Activated CD4-positive, CD25-positive, alpha-beta regulatory T cell treated with anti-CD3 and anti-CD28 coated beads, Interleukin-2, amount 50 U/mL, for 72 hours (primary cell): ENCODE results near the gene GNG7.
"Not testable (repeated sequence)": the region's sequence is repeated elsewhere in the genome, so short reads cannot be mapped to it uniquely, and the experiment has no call there.

ENCODE experiments used
- DNase-seq: peaks from one replicate; pipeline ENCODE4 v3.0.0; 2021

Gene GNG7

DNA sequence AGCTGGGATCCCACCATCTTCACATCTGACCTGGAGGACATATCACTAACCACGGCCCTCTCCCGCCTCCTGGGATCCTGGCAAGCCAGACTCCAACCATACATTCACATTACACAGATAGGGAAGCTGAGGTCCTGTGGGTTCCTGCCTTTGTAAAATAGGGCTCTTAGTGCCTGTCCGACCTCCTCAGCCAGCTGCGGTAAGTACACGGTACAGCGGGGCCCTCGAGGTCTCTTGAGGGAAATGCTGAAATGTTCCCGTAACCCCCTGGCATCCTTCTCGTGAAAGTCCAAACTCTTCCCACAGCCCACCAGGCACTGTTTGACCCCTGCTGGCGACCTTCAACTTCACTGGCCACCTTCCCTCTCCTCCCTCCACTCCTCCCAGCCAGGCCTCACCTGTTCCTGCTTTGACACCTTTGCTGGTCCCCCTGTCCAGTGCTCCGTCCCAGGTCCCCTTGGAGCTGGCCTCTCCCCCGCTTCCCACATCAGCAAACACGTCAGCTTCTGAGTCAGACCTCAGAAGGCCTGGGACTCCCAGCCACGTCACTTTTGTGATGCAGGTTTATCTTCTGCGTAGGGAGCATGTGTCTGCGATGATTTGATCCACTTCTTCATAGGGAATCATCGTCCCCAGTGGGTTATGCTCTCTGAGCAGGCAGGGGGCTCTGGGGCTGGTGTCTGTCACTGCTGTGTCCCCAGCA lies 8.8 kb upstream of the GNG7 start:
- no peak for DNase-seq

DNA sequence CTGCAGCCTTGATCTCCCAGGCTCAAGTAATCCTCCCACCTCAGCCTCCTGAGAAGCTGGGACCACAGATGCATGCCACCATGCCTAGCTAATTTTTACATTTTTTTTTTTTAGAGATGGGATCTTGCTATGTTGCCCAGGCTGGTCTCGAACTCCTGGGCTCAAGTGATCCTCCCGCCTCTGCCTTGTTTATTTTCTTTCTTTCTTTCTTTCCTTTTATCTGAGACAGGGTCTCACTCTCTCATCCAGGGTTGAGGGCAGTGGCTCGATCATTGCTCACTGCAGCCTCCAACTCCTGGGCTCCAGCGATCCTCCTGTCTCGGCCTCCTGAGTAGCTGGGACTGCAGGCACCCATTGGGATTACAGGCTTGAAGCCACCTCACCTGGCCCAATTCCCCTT lies 3.8 kb upstream of the GNG7 start:
- DNase-seq = no peak

DNA sequence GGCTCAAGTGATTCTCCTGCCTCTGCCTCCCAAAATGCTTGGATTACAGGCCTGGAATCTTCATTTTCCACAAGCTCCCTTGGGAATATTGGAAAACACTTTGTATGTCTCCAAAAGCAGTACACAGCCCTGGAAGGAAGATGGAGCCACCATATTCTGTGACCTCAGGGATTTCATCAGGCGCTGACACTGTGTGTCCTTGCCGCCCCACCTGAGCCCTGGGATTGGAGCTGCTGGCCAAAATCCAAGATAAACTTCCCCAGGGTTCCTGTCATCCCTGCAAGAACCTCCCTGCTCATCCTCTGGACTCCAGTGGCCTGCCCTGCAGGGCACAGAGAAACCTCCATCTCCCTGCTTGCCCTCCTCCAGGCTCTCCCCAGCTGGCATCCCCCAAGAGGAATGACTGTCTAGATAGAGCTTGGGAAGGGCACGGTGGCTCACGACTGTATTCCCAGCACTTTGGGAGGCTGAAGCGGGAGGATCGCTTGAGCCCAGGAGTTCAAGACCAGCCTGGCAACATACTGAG lies 1.3 kb upstream of the GNG7 start:
- DNase-seq = no peak

DNA sequence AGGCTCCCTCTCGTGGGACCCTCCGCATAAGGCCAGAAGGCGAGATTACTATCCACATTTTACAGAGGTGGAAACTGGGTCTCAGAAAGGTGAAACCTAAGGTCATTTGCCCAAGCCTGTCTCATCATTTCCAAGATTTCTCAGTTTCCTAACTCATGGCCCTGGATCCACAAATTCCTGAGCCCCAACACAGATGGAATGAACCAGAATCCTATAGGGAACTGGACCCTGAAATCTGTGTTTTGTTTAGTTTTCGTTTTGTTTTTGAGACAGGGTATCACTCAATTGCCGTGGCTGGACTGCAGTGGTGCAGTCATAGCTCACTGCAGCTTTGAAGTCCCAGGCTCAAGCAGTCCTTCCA lies 563 bp upstream of the GNG7 start:
- no peak for DNase-seq

DNA sequence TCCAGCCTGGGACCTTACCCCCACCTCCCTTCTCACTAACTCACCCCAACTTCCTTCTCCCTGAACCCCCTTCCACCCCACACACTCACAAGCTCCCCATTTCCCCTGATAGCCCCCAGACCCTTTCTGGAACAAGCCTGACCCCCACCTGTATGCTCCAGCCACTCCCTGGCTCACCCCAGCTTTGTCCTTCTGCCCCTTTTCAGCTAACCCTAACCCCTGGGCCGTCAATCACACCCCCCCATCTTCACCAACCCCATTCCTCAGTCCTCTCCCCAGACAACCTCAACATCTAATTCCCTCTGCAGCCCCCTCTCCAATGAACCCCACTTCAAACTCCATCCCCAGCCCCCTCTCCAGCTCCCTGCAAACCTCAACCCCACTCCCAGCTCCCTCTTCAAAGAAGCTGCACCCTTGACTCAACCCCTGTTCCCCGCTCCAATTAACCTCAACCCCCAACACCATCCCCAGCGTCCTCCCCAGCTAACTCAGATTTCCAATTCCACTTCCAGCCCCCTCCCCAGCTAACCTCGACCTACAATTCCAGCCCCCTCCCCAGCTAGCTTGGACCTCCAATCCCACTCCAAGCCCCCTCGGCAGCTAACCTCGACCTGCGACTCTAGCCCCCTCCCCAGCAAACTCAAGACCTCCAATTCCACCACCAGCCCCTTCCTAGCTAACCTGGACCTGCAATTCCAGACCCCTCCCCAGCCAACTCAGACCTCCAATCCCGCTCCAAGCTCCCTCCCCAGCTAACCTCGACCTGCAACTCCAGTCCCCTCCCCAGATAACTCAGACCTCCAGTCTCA lies 929 bp downstream of the GNG7 start:
- DNase-seq = no peak

DNA sequence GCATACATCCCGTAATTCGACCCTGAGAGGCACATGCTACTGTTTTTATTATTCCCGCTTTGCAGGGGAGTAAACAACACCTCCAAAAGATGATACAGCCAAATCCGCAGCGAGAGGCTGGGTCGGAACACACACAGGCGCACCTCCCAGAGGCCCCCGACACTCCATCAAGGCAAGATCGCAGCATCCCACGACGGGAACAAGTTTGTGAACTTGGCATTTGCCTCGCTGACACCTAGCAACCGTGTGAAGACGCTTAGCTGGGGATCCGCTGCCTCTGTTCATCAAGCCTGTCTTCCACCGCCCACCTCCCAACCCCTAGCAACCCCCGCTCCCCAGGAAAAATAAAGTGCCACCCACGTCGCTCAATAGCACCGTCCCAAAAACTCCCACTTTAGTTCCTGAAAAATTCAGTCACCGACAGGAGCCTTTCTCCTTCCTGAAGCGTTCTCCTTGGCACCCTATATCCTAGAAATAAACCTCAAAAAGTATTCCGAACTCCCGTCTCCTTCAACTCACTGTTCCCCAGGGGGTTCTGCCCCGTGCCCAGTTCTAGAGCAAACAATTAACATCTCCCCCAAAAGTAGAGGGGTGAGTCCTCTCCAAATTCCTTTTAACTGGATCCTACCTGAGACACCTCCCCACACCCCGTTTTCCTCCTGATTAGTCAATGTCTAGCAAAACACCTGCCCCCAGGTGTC lies 1.7 kb downstream of the GNG7 start:
- DNase-seq = no peak

DNA sequence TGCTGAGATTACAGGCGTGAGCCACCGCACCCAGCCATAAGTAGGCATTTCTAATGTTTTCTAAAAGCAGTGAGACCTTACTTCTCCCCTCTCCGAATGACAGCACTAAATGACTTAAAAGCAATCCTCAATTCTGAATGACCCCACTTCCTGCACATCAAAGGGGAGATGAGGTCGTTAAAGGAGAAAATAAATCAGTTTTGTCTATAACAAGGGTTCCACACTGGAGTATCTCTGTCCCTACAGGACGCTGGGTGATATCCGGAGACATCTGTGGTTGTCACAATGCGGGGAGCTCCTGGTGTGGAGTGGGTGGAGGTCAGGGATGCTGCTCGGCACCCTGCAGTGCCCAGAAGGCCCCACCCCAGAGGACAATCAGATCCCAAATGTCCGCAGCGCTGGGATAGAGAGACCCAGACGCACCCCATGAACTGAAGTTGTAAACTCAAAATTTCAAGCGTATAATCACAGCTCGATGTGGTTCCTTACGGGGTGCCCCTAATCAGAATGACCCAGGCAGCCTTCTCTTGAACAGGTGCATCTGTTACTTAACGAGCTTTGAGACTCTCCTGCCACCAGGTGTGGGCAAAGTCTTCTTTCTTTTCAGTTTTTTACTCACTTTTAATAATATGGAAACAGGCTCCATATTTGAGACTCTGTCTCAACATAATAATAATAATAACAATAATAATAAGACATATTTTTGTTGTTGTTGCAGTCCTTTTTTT lies 2.9 kb downstream of the GNG7 start:
- no peak for DNase-seq

DNA sequence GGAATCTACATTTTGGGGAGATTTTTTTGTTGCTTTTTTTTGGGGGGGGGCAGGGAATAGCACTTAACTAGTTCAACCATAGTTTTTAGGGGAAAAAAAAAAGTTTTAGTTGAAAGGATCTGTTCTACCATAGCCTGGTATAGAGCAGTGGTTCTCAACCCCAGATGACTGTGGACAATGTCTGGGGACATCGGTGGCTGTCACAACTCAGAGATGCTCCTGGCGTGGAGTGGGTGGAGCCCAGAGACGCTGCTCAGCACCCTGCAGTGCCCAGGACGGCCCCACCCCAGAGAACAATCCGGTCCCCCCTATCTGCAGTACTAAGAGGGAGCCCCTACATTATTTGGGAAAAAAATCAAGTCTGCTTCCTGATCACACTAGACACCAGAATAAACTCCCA lies 8.3 kb downstream of the GNG7 start:
- no peak for DNase-seq

DNA sequence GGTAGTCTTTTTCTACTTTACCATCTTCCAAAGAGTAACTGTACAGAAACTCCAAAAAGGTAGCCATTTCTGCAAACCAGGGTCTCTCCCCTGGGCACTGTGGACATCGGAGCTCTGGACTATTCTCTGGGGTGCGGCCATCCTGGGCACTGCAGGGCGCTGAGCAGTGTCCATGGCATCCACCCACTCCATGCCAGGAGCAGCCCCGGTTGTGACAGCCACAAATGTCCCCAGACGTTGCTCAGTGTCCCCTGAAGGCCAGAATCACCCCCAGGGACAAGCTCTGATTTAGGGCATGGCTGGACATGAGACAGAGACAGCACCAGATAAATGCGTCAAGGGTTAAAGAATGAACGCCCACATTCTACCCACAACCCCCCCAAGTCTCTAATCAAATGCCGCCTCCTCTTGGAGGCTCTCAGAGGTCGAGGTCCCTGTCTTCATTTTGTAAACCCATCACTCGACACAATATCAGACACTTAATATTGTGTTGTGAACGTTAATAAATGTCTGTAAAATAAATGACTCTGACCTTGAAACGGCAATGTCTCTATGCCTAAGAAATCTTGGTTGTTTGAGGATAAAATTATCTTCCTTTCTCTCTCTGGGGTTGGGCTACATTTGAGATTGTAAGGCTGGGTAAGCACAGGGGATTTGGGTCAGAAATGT lies 8.9 kb downstream of the GNG7 start:
- no peak for DNase-seq

DNA sequence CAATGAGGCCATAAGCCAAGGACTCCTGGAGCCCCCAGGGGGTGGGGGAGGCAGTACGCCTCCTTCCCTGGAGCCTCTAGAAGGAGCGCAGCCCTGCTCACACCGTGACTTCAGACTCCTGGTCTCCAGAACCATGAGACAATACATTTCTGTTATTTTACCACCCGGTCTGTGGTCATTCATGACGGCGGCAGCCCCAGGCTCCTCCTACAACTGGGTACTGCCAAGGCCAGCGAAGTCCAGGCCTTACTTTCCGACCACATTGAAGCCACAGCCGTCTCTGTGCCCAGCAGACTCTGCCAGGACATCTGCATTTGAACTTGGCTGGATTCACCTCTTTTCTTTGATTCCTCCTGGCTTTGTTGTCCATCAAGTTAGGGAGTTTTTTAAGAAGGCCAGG lies 10.5 kb downstream of the GNG7 start:
- DNase-seq = no peak

DNA sequence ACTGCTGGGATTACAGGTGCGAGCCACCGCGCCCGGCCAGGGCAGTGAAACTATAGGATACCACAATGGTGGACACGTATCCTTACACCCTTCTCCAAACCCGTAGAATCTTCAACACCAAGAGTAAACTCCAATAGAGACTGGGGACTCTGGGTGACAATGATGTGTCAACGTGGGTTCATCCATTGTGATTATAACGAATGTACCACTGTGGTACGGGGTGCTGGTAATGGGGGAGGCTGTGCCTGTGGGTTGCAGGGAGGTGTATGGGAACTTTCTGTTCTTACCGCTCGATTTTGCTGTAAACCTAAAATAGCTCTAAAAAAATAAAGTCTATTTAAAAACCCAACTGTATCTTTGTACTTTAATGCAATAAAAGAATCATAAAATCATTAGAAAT lies 11.6 kb downstream of the GNG7 start:
- no peak for DNase-seq

DNA sequence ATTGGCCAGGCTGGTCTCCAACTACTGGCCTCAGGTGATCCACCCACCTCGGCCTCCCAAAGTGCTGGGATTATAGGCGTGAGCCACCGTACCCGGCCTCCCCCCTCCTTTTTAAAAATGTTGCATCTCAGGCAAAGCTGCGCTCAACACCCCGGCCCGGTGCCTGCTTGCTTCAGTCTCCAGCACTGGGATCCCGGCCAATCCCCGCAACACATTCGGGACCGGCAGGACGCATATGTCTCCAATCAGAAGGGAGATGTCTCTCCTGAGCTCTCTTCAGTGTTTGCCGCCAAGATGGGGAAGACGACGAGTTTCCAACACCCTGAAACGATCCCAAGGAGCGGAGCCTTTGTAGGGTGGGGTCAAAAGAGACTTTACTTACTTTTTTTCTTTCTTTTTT lies 16.1 kb downstream of the GNG7 start:
- no peak for DNase-seq

DNA sequence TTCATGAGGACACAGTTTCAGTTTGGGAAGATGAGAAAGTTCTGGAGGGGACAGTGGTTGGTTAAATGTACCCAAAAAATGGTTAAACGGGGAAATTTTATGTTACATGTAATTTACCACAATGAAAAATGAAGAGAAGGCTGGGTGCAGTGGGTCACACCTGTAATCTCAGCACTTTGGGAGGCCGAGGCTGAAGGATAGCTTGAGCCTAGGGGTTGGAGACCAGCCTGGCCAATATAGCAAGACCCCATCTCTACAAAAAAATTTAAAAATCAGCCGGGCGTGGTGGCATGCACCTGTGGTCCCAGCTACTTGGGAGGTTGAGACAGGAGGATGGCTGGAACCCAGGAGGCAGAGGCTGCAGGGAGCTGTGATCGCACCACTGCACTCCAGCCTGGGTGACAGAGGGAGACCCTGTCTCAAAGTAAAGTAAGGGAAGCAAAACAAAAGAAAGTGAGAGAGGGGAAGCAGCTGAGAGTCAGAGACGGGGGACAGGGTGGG lies 17.2 kb downstream of the GNG7 start:
- no peak for DNase-seq

DNA sequence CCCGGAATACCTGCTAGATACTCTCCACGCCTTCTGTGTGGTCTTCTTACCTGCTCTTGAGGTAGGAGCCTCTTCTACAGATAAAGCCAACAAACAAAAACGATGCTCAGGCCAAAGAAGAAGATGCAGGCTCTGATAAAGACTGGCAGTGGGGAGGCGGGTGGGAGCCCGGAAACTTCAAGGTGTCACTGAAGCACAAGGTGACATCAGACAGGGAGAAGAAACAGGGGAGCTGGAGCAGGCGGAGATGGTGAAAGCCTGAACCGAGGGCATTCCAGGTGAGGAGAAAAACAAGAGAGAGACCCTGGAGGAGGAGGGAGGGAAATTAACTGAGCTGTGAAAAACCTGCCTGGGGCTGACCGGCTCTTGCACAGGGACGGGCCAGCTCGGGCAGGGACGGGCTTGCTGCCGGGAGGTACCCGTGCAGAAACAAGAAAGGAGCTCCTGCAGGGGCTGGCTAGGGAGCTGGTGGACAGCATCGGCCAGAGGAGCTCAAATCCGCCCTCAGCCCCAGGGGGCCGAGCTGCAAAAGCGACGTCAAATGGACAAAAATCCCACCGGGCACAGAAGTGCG lies 19.0 kb downstream of the GNG7 start:
- no peak for DNase-seq

DNA sequence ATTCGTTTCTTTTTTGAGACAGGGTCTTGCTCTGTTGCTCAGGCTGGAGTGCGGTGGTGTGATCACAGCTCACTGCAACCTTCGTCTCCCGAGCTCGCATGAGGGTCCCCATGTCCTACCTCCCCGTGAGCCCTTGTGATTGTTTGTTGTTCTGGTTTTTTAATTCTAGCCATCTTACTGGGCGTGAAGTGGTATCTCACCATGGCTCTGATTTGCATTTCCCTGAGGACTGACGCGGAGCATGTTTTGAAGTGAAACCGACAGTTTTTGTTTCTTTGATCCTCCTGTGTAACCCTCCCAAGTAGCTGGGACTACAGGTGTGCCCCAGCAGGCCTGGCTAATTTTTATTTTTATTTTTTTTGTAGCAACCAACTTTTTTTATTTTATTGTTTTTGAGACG lies 21.7 kb downstream of the GNG7 start:
- DNase-seq = no peak

DNA sequence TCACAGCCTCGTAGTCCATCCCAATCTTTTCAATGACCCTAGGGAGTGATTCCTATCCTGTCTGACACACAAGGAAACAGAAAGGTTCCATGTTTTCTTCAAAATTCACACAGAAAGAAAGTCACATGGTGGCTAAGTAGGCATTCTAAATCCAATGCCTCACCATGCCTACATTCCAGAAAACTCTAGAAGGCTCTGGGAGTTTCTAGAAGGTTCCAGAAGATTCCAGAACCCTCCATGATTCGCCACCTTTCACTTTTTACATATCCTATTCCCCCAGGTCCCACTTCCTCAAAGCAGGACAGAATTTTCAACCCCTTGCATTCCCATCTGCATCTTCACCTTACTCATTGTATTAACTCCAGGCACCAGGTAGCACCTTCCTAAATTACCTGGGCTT lies 23.1 kb downstream of the GNG7 start:
- DNase-seq = no peak

DNA sequence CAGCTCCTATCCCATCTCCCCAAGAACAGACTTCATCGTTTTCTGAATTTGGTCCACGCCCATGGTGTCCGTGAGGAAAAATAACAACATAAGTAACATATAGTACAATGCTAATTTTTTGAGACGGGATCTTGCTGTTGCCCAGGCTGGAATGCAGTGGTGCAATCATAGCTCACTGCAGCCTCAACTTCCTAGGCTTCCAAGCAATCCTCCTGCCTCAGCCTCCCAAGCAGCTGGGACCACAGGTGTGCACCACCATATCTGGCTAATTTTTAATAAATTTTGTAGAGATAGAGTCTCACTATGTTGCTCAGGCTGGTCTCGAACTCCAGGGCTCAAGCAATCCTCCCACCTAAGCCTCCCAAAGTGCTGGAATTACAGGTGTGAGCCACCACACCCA lies 23.5 kb downstream of the GNG7 start:
- not testable (repeated sequence) for DNase-seq

DNA sequence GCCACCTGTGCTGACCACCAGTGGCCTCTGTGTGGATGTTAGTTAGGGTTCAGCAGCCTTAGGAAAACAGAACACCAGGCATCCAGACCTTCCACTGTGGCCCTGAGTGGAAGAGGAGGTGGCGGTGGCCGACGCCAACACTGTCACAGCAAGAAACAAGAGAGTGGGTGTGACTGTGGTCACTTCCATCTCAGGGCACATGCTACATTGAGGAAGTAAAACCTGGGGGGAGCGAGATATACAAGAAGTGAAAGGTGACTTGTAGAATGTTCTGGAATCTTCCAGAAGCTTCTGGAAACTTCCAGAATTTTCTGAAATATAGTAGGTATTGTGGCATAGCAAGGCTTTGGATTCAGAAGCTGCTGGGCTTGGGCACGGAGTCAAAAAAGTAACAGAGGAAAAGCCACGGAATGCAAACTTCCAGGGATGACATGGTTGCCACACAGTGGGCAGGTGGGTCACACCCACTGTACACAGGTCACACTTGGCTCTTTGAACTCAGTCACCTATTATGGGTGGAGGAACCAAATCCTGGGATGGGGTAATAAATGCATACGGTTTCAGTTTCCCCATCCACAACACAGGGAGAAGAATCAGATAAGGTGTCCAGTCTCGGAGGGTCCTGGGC lies 24.3 kb downstream of the GNG7 start:
- DNase-seq = no peak

DNA sequence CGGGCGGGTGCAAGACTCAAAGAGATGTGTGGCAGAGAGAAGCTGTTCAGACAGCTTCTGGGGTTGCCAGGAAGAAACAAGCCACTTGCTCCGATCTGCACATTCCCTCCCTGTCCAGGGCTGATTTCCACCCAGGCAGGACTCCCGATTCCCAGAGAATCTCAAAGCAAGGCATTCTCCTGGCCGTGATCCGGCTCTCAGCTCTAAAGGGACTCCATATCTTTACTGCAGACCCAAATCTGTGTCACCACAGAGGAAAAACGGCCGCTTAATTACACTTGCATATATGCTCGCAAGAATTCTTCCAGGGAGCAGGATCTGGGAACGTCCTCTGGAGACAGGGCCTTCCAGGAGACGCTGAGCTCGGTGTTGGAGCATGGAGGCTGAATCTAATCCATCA lies 25.7 kb downstream of the GNG7 start:
- DNase-seq = no peak

DNA sequence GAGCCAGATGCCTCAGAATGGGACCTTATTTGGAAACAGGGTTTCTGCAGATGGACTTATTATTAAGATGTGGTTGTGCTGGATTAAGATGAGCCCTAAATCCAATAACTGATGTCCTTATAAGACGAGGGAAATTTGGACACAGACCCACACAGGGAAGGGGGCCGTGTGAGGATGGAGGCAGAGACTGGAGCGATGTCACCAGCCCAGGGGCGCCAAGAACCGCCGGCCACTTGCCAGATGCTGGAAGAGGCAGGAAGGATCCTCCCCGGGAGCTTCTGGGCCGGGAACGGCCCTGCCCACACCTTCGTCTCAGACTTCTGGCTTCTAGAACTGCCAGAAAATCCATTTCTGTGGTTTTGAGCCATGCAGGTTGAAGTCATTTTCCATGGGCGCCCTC lies 26.6 kb downstream of the GNG7 start:
- no peak for DNase-seq

DNA sequence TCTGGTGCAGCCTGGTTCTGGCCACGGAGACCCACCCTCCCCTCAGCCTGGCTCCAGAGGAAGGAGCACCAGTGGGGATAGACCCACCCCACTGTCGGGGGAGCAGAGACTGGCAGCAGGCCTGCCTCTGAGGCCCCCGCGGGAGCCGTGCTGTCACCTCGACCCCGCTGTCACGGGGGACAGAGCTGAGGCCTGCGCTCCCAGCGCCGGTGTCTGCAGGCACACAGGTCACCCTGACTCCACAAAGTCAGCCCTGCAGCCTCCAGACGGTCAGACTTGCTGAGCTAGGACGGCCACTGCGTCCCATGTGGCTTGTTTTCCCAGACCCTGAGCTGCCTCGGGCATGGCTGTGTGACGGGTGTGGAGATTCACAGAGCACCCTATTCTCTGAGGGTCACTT lies 32.3 kb downstream of the GNG7 start:
- DNase-seq = no peak
